ENCODE measurements around the gene CEMIP2. TPM values are rescaled to one million over a fixed set of nuclear protein-coding genes. Genes with fewer than 3 reads are reported as not detected.

The CEMIP2 gene
- total and polyA plus RNA-seq, 2 donors (not counting 3 experiments of a cell fraction or from before 2014, with no cell fraction given), result 41.6 to 44.3 TPM

- TF ChIP-seq POLR2A (IDR thresholded peaks at IDR 0.05; ENCODE audit: low read depth, low read length) (no peak), POLR2AphosphoS5 (IDR thresholded peaks at IDR 0.05; ENCODE audit: insufficient read depth, low read depth, low read length) (no peak)
- dilution Hi-C loops (cut with MboI; ENCODE audit: extremely low pct_ligation_motif_present, low sequenced_read_pairs), result no loop called here
- CTCF ChIA-PET, result interaction anchor here (0.6 kb wide), 1 partner anchor 30 kb away, joined by 3 read pairs; no protein-coding TSS in a partner anchor
Measured at GRCh38 chr9:71676460-71676859, 91.9 kb downstream of the CEMIP2 start.

GRCh38 chr9:71675857-71676165, 92.5 kb downstream of the CEMIP2 start:
- no peak overlapping the region for H3K4me3 ChIP-seq (replicated peaks in 1 of 3; ENCODE audit: insufficient read depth in 1 of 3, low read depth in 1 of 3, low read length in 3 of 3)
- CTCF ChIA-PET, result no interaction called here
- no peak overlapping the region for H2AFZ ChIP-seq (ENCODE audit: low read depth, low read length)
- no TSS peak for BruUV-seq (replicated peaks)
- H3K4me1 ChIP-seq (ENCODE audit: control insufficient read depth, extremely low read depth, insufficient read depth, low read length), result peaks cover 11% of the 10 kb centered on the region
- H3K36me3 ChIP-seq (ENCODE audit: control insufficient read depth in 2 of 2, extremely low read depth in 1 of 2, insufficient read depth in 2 of 2, low read length in 2 of 2), result no peaks in the 10 kb centered on the region
- peak; percentile 54 for FAIRE-seq
- H3K4me2 ChIP-seq (ENCODE audit: insufficient read depth, low read length), result no peak overlapping the region
- H3K9me1 ChIP-seq (replicated peaks; ENCODE audit: control insufficient read depth, extremely low read depth, insufficient read depth, low read length), result no peaks in the 10 kb centered on the region
- no peaks in the 10 kb centered on the region for H3K9me3 ChIP-seq (replicated peaks; ENCODE audit: control insufficient read depth, insufficient read depth, low read length)
- DNase-seq (ENCODE audit: low read depth, low spot score), result no peak
- no peaks in the 10 kb centered on the region for H3K27me3 ChIP-seq (ENCODE audit: control insufficient read depth in 2 of 2, insufficient read depth in 2 of 2, low read length in 2 of 2)
- H3K9ac ChIP-seq (replicated peaks; ENCODE audit: extremely low read depth, insufficient read depth, low read length), result no peak overlapping the region
- H3K79me2 ChIP-seq (ENCODE audit: control insufficient read depth, insufficient read depth, low read length), result no peaks in the 10 kb centered on the region
- intact Hi-C loops (cut with micrococcal nuclease) (no loop called here), dilution Hi-C loops (cut with MboI; ENCODE audit: extremely low pct_ligation_motif_present, low sequenced_read_pairs) (no loop called here)
- TF ChIP-seq JUN (IDR thresholded peaks at IDR 0.05; ENCODE audit: borderline replicate concordance, insufficient read depth, insufficient read length, low read depth) (peak; percentile 48), MAX (IDR thresholded peaks at IDR 0.05; ENCODE audit: insufficient read depth, insufficient read length) (no peak), FOS (IDR thresholded peaks at IDR 0.05; ENCODE audit: borderline replicate concordance, insufficient read depth, low read length) (peak; percentile 62)
- H4K20me1 ChIP-seq (replicated peaks; ENCODE audit: control insufficient read depth, extremely low read depth, insufficient read depth, low read length), result no peaks in the 10 kb centered on the region
- POLR2A ChIA-PET, result no interaction called here
- no peak overlapping the region for H3K27ac ChIP-seq (ENCODE audit: insufficient read depth, low read depth, low read length)

More at GRCh38 chr9:71676460-71676859, 91.9 kb downstream of the CEMIP2 start:
- Histone ChIP-seq H3K9me3 (replicated peaks; ENCODE audit: control insufficient read depth, insufficient read depth, low read length) (no peaks in the 10 kb centered on the region), H3K36me3 (ENCODE audit: control insufficient read depth in 2 of 2, extremely low read depth in 1 of 2, insufficient read depth in 2 of 2, low read length in 2 of 2) (no peaks in the 10 kb centered on the region), H3K27me3 (ENCODE audit: control insufficient read depth in 2 of 2, insufficient read depth in 2 of 2, low read length in 2 of 2) (no peaks in the 10 kb centered on the region), H3K4me2 (ENCODE audit: insufficient read depth, low read length) (no peak overlapping the region), H3K9ac (replicated peaks; ENCODE audit: extremely low read depth, insufficient read depth, low read length) (no peak overlapping the region), H3K9me1 (replicated peaks; ENCODE audit: control insufficient read depth, extremely low read depth, insufficient read depth, low read length) (no peaks in the 10 kb centered on the region), H3K79me2 (ENCODE audit: control insufficient read depth, insufficient read depth, low read length) (no peaks in the 10 kb centered on the region), H3K4me3 (replicated peaks in 1 of 3; ENCODE audit: insufficient read depth in 1 of 3, low read depth in 1 of 3, low read length in 3 of 3) (no peak overlapping the region), H2AFZ (ENCODE audit: low read depth, low read length) (no peak overlapping the region), H3K4me1 (ENCODE audit: control insufficient read depth, extremely low read depth, insufficient read depth, low read length) (peaks cover 11% of the 10 kb centered on the region), H3K27ac (ENCODE audit: insufficient read depth, low read depth, low read length) (no peak overlapping the region), H4K20me1 (replicated peaks; ENCODE audit: control insufficient read depth, extremely low read depth, insufficient read depth, low read length) (no peaks in the 10 kb centered on the region)
- intact Hi-C loops (cut with micrococcal nuclease), result no loop called here
- BruUV-seq (replicated peaks), result no TSS peak
- FAIRE-seq (no peak), DNase-seq (ENCODE audit: low read depth, low spot score) (no peak)
- POLR2A ChIA-PET, result no interaction called here
